Hepatocyte (in vitro differentiated cells): ENCODE measurements around the gene RBPMS2.

Source experiments
- EZH2 ChIP-seq: fragments of 200-600 bp; sonication (generic); IDR thresholded peaks from 2 replicates; pipeline ENCODE4 v1.6.1; 2016; ENCODE audit warnings: antibody characterized with exemption, mild to moderate bottlenecking, borderline replicate concordance
- EZH2phosphoT487 ChIP-seq: fragments of 200-600 bp; sonication (generic); IDR thresholded peaks from one replicate; pipeline ENCODE4 v1.6.1; 2018; ENCODE audit warnings: antibody characterized with exemption, mild to moderate bottlenecking, low read depth, moderate library complexity; ENCODE audit not compliant: unreplicated experiment, severe bottlenecking
- TF ChIP-seq, protein P1 (sequence below): fragments of 200-600 bp; sonication (generic); IDR thresholded peaks from 2 replicates; pipeline ENCODE4 v1.5.1; 2016; ENCODE audit warnings: antibody characterized with exemption, mild to moderate bottlenecking; ENCODE audit not compliant: poor library complexity

DNA sequence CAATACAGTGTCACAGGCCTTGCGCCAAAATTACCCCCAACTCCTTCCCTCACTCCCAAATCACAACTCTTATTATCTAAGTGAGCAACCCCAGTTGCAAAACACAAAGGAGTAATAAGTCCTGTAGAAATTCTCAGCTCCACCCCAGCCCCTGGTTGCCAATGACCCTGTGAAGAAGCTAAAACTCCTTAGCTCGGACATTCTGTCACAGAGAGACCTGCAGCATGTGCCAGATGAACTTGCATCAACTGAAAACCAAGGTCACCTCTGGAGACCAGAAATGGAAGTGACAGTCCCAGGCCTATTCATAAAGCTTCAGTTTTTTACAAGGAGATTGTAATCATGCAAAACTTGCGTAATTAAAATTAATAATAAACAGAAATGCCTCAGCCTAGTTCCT lies 55.2 kb downstream of the RBPMS2 start:
- TF ChIP-seq, protein P1, sequence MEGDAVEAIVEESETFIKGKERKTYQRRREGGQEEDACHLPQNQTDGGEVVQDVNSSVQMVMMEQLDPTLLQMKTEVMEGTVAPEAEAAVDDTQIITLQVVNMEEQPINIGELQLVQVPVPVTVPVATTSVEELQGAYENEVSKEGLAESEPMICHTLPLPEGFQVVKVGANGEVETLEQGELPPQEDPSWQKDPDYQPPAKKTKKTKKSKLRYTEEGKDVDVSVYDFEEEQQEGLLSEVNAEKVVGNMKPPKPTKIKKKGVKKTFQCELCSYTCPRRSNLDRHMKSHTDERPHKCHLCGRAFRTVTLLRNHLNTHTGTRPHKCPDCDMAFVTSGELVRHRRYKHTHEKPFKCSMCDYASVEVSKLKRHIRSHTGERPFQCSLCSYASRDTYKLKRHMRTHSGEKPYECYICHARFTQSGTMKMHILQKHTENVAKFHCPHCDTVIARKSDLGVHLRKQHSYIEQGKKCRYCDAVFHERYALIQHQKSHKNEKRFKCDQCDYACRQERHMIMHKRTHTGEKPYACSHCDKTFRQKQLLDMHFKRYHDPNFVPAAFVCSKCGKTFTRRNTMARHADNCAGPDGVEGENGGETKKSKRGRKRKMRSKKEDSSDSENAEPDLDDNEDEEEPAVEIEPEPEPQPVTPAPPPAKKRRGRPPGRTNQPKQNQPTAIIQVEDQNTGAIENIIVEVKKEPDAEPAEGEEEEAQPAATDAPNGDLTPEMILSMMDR, result no peak
- no peak for TF ChIP-seq EZH2
- TF ChIP-seq EZH2phosphoT487, result no peak
